22Rv1 (cell line): Measurements from ENCODE around the gene PLEK.

ENCODE experiments used
- H3K27ac ChIP-seq: fragments of 450-650 bp; 2 replicates; pipeline ENCODE4 v1.5.1; 2017
- ZFX ChIP-seq: fragments of 450-650 bp; IDR thresholded peaks from 2 replicates; pipeline ENCODE4 v1.6.1; 2017; ENCODE audit warnings: antibody characterized with exemption, borderline replicate concordance
- TF ChIP-seq, protein P1 (sequence below): fragments of 450-650 bp; IDR thresholded peaks from 2 replicates; pipeline ENCODE4 v1.5.1; 2017; ENCODE audit warnings: mild to moderate bottlenecking

The PLEK gene

DNA sequence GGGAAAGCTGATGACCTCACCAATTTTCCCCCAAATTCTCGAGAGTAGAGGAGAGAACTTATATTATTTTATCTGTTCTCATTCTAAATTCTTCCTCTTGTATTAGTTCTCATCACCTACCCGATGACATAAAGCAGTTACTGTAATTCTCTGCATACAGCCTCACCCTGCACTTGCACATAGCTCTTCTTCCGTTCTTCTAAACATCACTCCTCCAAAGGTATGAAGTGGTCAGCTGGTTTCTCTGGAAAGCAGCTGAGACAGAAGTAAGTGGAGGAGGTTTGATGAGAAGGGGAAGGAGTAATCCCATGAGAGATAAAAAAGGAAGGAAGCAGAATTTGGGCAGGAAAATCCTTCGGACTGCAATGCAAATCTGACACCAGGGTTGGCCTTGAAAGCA, 63.0 kb downstream of the PLEK start:
- TF ChIP-seq, protein P1, sequence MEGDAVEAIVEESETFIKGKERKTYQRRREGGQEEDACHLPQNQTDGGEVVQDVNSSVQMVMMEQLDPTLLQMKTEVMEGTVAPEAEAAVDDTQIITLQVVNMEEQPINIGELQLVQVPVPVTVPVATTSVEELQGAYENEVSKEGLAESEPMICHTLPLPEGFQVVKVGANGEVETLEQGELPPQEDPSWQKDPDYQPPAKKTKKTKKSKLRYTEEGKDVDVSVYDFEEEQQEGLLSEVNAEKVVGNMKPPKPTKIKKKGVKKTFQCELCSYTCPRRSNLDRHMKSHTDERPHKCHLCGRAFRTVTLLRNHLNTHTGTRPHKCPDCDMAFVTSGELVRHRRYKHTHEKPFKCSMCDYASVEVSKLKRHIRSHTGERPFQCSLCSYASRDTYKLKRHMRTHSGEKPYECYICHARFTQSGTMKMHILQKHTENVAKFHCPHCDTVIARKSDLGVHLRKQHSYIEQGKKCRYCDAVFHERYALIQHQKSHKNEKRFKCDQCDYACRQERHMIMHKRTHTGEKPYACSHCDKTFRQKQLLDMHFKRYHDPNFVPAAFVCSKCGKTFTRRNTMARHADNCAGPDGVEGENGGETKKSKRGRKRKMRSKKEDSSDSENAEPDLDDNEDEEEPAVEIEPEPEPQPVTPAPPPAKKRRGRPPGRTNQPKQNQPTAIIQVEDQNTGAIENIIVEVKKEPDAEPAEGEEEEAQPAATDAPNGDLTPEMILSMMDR, result no peak
- TF ChIP-seq ZFX, result no peak
- H3K27ac ChIP-seq, result no peak overlapping the region

DNA sequence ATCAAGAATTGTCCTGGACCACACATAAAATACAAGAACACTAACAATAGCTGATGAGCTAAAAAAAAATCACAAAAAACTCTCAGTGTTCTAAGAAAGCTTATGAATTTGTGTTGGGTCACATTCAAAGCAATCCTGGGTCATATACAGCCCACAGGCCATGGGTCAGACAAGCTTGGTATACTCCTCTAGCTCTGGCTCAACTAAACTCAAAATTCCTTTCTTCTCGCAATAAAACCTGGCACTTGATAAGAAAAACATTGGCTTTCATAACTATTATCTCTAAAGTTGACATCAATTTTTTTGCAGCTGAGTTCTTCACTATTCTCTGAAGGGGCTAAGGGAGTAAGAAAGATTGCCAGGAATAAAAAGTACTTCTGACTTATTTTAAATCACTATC, 63.7 kb downstream of the PLEK start:
- TF ChIP-seq ZFX, result no peak
- TF ChIP-seq, protein P1, result no peak
- no peak overlapping the region for H3K27ac ChIP-seq

DNA sequence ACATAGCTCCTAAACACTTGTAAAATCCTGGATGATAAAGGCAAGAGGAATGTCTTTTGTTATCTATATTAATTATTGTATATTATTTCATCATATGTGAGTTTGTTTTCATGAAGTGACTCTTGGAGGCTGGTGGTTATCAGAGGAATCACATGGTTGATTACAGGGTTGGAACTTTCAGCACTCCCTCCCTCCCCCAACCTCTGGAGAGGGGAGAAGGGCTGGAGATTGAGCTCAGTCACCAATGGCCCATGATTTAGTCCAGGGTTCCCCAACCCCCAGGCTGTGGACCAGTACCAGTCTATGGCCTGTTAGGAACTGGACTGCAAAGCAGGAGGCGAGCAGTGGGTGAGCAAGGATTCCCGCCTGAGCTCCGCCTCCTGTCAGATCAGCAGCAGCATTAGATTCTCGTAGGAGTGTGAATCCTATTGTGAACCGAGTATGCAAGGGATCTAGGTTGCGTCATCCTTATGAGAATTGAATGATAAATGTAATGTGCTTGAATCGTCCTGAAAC, 64.3 kb downstream of the PLEK start:
- no peak for TF ChIP-seq ZFX
- TF ChIP-seq, protein P1, result no peak
- no peak overlapping the region for H3K27ac ChIP-seq

DNA sequence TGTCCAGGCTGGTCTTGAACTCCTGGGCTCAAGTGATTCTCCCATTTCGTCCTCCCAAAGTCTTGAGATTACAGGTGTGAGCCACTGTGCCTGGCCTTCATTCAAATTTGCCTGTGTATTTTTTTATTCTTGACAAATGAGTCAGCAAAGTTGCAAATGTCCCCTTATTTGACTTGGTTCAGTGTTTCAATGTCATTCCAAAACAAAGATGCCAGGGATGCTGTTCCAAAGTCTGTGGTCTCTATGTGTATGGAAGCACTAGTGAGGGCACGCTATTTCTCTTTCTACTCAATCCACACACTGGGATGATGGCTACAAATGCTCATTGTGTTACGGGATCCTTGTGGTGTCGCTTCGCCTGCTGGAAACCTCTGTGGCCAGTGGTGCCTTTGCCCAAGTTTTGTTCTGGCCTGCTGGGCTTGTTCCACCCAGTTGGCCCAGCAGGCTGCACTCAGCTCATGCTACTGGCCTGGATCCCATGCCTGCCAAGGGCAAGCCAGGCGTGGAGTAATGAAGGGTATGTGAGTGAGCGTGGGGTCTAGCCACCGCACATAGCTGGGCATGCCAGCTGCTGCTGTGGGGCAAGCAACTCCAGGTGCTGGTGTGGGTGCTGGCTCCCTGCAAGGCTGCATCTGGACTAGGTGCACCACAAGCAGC, 66.4 kb downstream of the PLEK start:
- H3K27ac ChIP-seq, result no peak overlapping the region
- TF ChIP-seq, protein P1, result no peak
- TF ChIP-seq ZFX, result no peak

DNA sequence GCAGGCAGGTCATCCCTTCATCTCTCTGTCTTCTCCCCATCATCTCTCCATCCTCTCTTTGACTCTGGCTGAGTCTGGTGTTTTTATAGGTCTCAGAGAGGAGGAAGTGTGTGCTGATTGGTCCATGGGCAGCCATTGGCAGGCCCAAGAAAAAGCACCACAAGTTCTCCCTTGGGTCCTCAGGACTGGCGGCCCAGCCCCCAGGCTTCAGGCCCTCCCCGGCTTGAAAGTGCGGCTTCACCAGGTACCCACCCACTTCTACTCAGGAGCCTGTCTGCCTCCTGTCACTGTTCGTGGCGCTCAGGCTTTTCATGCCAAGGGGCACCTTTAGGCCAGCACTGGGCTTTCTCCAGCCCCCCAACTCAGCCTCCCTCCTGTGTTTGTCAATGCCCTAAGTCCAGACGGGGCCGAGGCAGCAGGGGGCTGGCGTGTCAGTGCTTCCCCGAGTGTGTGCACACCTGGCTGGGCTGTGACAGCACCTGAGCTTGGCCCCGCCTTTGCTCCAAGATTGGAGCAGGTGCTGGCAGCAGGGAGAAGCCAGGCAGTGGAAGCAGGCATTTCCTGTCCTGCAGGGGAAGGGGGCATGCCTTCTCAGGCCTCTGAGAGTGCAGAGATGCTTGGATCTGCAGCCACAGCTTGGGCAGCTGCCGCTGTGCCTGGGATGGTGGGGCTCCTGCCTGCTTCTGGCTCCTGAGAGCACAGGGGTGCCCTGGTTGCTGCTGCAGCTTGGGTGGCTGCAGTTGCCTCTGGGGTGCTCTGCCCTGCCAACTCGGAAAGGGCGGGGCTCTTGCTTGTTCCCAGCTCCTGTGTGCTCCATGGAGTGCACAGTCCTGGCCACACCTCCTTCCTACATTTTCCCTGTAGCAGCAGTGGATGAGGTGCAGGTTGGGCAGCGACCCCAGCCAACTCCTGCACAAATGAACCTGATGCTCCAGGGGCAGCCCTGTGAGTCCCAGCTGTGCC, 67.9 kb downstream of the PLEK start:
- TF ChIP-seq, protein P1, result no peak
- no peak for TF ChIP-seq ZFX
- no peak overlapping the region for H3K27ac ChIP-seq

- H3K27ac ChIP-seq, result no peak overlapping the region
- TF ChIP-seq, protein P1, result no peak
- TF ChIP-seq ZFX, result no peak
Observed at GRCh38 chr2:68434981-68435380, 69.9 kb downstream of the PLEK start.
